HL-60 (cell line): ENCODE data around the gene UBAP2.

Experiments used
- GABPA ChIP-seq: IDR thresholded peaks from 2 replicates; pipeline ENCODE4 v1.6.1; 2012; ENCODE audit warnings: low read depth
- TF ChIP-seq, protein P1 (sequence below): IDR thresholded peaks from one replicate; pipeline ENCODE4 v1.5.1; 2011; ENCODE audit warnings: low read length, control low read depth, inconsistent platforms; ENCODE audit not compliant: insufficient read depth
- TF ChIP-seq, protein P2 (sequence below): IDR thresholded peaks from 2 replicates; pipeline ENCODE4 v1.6.1; 2012; ENCODE audit warnings: low read depth; ENCODE audit not compliant: insufficient replicate concordance

DNA sequence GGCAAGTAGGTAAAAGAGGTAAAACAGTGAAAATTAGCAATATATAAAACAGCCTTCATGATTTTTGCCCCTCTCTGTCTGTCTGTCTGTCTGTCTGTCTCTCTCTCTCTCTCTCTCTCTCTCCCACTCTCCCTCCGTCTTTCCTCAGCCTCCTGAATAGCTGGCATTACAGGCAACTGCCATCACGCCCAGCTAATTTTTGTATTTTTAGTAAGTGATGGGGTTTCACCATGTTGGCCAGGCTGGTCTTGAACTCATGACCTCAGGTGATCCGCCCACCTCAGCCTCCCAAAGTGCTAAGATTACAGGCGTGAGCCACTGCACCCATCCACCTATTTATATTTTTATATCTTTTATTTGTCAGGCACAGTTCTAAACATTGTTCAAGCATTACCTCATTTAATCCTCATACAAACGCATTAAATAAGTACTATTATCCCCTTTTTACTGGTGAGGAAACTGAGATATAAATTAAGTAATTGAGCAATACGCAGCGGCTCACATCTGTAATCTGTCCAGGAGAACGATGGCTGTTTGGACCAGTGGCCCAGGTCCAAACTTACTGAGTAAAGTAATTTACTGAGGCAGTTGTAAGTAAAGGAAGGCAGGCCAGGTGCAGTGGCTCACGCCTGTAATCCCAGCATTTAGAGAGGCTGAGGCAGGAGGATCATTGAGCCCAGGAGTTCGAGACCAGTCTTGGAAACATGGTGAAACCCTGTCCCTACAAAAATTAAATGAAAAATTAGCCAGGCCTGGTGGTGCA lies 170.8 kb downstream of the UBAP2 start:
- TF ChIP-seq, protein P1, sequence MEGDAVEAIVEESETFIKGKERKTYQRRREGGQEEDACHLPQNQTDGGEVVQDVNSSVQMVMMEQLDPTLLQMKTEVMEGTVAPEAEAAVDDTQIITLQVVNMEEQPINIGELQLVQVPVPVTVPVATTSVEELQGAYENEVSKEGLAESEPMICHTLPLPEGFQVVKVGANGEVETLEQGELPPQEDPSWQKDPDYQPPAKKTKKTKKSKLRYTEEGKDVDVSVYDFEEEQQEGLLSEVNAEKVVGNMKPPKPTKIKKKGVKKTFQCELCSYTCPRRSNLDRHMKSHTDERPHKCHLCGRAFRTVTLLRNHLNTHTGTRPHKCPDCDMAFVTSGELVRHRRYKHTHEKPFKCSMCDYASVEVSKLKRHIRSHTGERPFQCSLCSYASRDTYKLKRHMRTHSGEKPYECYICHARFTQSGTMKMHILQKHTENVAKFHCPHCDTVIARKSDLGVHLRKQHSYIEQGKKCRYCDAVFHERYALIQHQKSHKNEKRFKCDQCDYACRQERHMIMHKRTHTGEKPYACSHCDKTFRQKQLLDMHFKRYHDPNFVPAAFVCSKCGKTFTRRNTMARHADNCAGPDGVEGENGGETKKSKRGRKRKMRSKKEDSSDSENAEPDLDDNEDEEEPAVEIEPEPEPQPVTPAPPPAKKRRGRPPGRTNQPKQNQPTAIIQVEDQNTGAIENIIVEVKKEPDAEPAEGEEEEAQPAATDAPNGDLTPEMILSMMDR, result no peak
- TF ChIP-seq GABPA, result no peak
- TF ChIP-seq, protein P2, sequence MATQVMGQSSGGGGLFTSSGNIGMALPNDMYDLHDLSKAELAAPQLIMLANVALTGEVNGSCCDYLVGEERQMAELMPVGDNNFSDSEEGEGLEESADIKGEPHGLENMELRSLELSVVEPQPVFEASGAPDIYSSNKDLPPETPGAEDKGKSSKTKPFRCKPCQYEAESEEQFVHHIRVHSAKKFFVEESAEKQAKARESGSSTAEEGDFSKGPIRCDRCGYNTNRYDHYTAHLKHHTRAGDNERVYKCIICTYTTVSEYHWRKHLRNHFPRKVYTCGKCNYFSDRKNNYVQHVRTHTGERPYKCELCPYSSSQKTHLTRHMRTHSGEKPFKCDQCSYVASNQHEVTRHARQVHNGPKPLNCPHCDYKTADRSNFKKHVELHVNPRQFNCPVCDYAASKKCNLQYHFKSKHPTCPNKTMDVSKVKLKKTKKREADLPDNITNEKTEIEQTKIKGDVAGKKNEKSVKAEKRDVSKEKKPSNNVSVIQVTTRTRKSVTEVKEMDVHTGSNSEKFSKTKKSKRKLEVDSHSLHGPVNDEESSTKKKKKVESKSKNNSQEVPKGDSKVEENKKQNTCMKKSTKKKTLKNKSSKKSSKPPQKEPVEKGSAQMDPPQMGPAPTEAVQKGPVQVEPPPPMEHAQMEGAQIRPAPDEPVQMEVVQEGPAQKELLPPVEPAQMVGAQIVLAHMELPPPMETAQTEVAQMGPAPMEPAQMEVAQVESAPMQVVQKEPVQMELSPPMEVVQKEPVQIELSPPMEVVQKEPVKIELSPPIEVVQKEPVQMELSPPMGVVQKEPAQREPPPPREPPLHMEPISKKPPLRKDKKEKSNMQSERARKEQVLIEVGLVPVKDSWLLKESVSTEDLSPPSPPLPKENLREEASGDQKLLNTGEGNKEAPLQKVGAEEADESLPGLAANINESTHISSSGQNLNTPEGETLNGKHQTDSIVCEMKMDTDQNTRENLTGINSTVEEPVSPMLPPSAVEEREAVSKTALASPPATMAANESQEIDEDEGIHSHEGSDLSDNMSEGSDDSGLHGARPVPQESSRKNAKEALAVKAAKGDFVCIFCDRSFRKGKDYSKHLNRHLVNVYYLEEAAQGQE, result no peak
